HUES64 (cell line): Measurements from ENCODE around the gene KRT34.
"Not testable (repeated sequence)": the region's sequence is repeated elsewhere in the genome, so short reads cannot be mapped to it uniquely, and the experiment has no call there.

Experiments
- H3K27ac ChIP-seq: 2 replicates; pipeline ENCODE4 v1.7.0; 2013; ENCODE audit warnings: low read depth, low read length, inconsistent platforms
- H3K27me3 ChIP-seq: 2 replicates; pipeline ENCODE4 v1.6.1; 2013; ENCODE audit warnings: mild to moderate bottlenecking, low read length; ENCODE audit not compliant: insufficient read depth
- H3K36me3 ChIP-seq: 2 replicates; pipeline ENCODE4 v1.6.1; 2013; ENCODE audit warnings: mild to moderate bottlenecking, low read length; ENCODE audit not compliant: insufficient read depth
- H3K4me1 ChIP-seq: 2 replicates; pipeline ENCODE4 v1.6.1; 2013; ENCODE audit warnings: mild to moderate bottlenecking, low read length, moderate library complexity; ENCODE audit not compliant: insufficient read depth
- H3K4me3 ChIP-seq: 2 replicates; pipeline ENCODE4 v1.5.1; 2013; ENCODE audit warnings: mild to moderate bottlenecking, low read length, moderate library complexity
- H3K9ac ChIP-seq: 2 replicates; pipeline ENCODE4 v1.6.1; 2013; ENCODE audit warnings: mild to moderate bottlenecking, low read depth, low read length
- H3K9me3 ChIP-seq: 2 replicates; pipeline ENCODE4 v1.6.1; 2013; ENCODE audit warnings: low read depth, low read length; ENCODE audit not compliant: insufficient read depth
- WGBS: fragments of 150-250, 120-280 bp; methylation state at CpG from one replicate; pipeline ENCODE4 v1.1.7; 2013; ENCODE audit warnings: missing lambda C conversion rate; 5-methylcytosine and 5-hydroxymethylcytosine counted together

The KRT34 gene

DNA sequence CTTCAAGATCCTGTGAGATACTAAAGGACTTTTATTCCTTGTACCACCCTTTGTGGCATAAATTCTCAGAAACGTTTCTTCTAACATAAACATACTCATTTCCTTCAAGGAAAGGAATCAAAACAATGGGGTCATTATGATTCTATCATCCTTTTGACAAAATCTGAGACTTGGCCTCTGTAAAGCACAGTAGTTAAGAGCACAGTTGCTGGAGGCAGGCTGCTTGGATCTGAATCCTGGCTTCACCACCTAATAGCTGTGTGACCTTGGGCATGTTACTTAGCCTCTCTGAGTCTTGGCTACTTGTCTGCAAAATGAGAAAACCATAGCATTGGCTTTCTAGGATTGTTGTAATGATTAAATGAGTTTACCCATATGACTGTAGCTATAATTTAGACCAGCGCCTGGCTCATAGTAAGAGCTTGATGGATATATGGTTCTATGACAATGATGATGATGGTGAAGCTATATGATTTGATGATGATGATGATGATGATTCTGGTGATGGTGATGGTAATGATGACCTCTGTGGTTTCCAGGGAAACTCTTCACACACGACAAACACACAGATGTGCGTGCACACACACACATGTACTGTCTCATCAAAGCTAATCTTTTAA lies 21.4 kb upstream of the KRT34 start:
- H3K36me3 ChIP-seq = no peaks in the 10 kb centered on the region
- no peak overlapping the region for H3K4me3 ChIP-seq
- H3K27me3 ChIP-seq = no peaks in the 10 kb centered on the region
- H3K27ac ChIP-seq = no peak overlapping the region
- H3K4me1 ChIP-seq = no peaks in the 10 kb centered on the region
- no peak overlapping the region for H3K9ac ChIP-seq
- 91% methylated on average over 3 of the region's 4 CpGs for WGBS
- H3K9me3 ChIP-seq = no peaks in the 10 kb centered on the region

DNA sequence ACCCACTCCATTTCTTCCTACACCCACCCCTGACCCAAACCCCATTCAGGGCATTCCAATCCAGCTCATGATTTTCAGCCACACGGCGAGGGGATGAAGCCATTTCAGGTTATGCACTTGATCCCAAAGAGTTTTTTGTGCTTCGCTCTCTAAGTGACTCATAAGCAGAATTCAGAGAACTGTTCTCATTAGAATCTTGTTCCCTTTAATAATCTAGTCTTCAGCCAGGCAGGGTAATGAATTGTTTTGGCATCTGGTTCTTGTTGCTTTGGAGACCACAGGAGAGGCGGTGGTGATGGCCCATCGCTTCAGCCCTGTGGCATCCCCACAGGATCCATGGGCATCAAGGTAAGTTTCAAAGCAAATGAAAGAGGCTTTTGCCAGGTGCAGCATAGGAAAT lies 20.1 kb upstream of the KRT34 start:
- H3K9me3 ChIP-seq = no peaks in the 10 kb centered on the region
- no peaks in the 10 kb centered on the region for H3K27me3 ChIP-seq
- H3K9ac ChIP-seq = no peak overlapping the region
- no peak overlapping the region for H3K4me3 ChIP-seq
- no peak overlapping the region for H3K27ac ChIP-seq
- no peaks in the 10 kb centered on the region for H3K4me1 ChIP-seq
- no peaks in the 10 kb centered on the region for H3K36me3 ChIP-seq
- 95% methylated on average over 5 of the region's 5 CpGs for WGBS

DNA sequence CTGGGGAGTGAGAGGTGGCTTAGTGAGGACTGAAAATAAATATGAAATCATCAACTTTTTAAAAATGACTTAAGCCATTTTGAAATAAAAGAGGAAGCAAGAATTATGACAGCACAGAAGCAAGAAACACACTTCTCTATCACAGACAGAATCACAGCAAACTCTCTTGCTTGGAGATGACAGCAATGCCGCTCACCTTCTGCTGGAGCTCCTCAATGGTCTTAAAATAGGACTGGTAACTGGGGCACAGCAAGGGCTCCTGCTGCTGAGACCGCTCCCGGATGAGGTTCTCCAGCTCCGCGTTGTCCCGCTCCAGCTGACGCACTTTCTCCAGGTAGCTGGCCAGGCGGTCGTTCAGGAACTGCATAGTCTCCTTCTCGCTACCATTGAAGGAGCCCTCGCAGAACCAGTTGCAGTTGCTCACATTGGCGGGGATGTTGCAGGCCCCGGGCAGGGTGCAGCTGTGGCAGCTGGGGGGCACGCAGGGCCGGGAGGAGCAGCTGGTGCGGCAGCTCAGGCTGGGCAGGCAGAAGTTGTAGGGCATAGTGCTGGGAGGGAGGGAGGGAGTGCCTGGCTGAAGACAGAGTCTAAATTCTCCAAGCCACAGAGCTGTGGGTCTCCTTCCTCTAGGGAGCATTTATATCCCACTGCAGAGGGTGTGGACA lies 15.0 kb upstream of the KRT34 start, which contains the start of gene KRT31:
KRT31 (minus strand) TSS at position 613 of the 665 bp plus-strand sequence; CDS start at position 544, 69 bp downstream.
- Histone ChIP-seq H3K9me3 (no peaks in the 10 kb centered on the region), H3K36me3 (no peaks in the 10 kb centered on the region), H3K27ac (no peak within 1 kb of the TSS), H3K4me1 (no peaks in the 10 kb centered on the region), H3K9ac (no peak within 1 kb of the TSS), H3K27me3 (no peaks in the 10 kb centered on the region), H3K4me3 (no peak within 1 kb of the TSS)
- WGBS = 92% methylated on average over 16 of the region's 16 CpGs

DNA sequence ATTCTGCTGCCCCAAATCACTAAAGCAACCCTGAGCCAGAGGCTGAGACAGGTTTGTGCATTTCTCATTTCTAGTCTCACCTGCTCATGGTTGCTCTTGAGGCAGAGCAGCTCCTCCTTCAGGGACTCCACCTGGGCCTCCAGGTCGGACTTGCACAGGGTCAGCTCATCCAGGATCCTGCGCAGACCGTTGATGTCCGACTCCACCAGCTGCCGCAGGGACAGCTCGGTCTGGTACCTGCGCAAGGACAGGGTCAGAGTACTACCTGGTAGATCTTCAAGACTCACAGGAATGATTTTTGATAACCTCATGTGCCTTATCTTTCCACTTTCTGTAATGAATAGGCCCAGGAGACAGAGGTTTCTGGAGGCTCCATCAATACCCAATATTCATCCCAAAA lies 14.2 kb upstream of the KRT34 start:
- H3K9ac ChIP-seq = no peak overlapping the region
- no peaks in the 10 kb centered on the region for H3K36me3 ChIP-seq
- H3K4me1 ChIP-seq = no peaks in the 10 kb centered on the region
- H3K27ac ChIP-seq = no peak overlapping the region
- H3K4me3 ChIP-seq = no peak overlapping the region
- WGBS = 96% methylated on average over 7 of the region's 7 CpGs
- no peaks in the 10 kb centered on the region for H3K27me3 ChIP-seq
- H3K9me3 ChIP-seq = no peaks in the 10 kb centered on the region

DNA sequence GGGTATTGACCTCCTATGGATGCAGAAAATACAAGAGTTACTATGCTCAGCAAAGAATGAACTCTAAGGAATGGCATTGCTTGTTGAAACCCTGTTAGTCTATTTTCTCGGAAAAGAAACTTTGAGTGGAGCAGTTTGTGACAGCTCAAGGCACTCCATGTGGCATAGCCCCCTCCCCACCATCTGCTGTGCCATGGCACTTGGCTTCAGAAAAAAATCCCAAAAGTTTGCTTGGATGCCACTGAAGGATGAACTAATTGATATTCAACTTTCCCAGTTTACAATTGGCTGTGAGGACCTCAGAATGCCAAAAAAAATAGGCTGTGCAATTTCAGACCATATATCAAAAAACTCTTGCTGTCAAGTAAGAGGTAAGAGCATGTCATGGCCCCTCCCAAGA lies 13.5 kb upstream of the KRT34 start:
- Histone ChIP-seq H3K27me3 (no peaks in the 10 kb centered on the region), H3K36me3 (no peaks in the 10 kb centered on the region), H3K27ac (no peak overlapping the region), H3K9me3 (no peaks in the 10 kb centered on the region), H3K9ac (no peak overlapping the region), H3K4me3 (no peak overlapping the region), H3K4me1 (no peaks in the 10 kb centered on the region)
- WGBS = 86% methylated on average over 1 of the region's 1 CpG

DNA sequence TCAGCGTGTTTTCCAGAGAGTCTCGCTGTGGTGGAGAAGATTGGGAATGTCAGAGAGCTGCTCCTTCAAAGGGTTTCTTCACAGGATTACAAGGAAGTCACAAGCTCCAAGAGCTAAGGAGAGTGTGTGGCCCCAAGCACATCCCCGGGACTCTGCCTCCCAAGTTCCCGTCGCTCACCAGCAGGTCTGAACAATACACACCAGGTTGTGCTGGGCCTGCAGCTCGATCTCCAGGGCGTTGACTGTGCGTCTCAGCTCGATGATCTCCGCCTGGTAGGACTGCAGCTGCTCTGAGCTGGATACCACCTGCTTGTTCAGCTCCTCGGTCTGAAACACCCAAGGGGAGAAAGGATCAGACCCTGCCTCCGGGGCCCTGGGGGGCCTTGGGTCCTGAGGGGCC lies 12.9 kb upstream of the KRT34 start:
- H3K4me3 ChIP-seq, H3K9ac ChIP-seq, H3K36me3 ChIP-seq, H3K4me1 ChIP-seq, H3K9me3 ChIP-seq, H3K27ac ChIP-seq, H3K27me3 ChIP-seq: not testable (repeated sequence)
- 94% methylated on average over 9 of the region's 12 CpGs for WGBS

DNA sequence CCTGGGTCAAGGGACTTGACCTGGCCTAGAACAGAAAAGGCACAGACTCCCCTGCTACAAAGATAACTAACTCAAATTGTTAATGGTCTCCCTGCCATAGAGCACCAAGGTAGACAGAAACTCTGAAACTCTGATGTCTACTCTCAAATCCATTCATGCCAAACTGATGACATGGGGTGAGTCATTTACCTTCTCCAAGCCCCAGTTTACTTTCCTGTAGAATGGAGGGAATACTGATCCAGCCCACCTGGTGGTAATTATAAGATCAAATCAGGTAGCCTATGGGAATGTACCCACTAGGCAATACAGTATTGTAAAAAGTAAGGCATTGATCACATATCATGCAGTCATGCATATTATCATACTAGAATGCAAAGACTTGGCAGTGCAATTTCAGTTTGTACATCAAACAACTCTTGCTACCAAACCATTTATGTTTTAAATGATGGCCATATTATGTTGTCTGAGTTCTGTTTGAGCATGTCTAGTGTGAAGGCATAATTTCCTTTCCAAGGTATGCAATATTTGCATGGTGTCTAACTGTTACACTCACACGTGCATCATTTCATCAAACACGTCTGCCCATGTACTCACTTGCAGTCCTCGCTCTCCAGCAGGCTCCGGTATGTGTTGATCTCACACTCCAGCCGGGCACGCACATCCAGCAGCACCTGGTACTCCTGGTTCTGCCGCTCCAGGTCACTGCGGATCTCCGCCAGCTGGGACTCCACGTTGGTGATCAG lies 12.3 kb upstream of the KRT34 start:
- WGBS = 95% methylated on average over 10 of the region's 10 CpGs
- H3K4me1 ChIP-seq = no peaks in the 10 kb centered on the region
- no peaks in the 10 kb centered on the region for H3K27me3 ChIP-seq
- no peak overlapping the region for H3K9ac ChIP-seq
- no peaks in the 10 kb centered on the region for H3K36me3 ChIP-seq
- H3K9me3 ChIP-seq = no peaks in the 10 kb centered on the region
- no peak overlapping the region for H3K4me3 ChIP-seq
- no peak overlapping the region for H3K27ac ChIP-seq

DNA sequence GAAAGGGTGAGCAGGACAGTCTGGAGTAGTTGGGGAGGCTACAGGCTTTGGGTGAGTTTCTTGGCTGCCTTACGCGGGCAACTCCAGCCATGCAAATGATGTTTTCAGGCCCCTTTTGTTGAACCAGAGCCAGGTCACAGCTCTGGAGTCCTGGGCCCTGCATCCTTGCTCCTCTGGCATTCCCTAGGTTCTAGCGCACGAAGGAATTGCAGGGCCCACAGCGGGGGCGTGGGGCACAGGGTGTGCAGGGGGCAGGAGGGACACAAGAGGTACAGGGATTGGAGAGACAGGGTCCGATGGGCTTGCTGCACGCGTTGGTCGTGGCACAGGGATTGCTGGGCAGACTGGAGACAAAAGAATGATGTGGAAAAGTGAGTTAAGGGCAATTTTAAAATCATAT lies 11.7 kb upstream of the KRT34 start:
- H3K9me3 ChIP-seq = no peaks in the 10 kb centered on the region
- 94% methylated on average over 10 of the region's 10 CpGs for WGBS
- H3K9ac ChIP-seq = no peak overlapping the region
- H3K4me1 ChIP-seq = no peaks in the 10 kb centered on the region
- no peaks in the 10 kb centered on the region for H3K36me3 ChIP-seq
- no peak overlapping the region for H3K4me3 ChIP-seq
- no peaks in the 10 kb centered on the region for H3K27me3 ChIP-seq
- H3K27ac ChIP-seq = no peak overlapping the region

DNA sequence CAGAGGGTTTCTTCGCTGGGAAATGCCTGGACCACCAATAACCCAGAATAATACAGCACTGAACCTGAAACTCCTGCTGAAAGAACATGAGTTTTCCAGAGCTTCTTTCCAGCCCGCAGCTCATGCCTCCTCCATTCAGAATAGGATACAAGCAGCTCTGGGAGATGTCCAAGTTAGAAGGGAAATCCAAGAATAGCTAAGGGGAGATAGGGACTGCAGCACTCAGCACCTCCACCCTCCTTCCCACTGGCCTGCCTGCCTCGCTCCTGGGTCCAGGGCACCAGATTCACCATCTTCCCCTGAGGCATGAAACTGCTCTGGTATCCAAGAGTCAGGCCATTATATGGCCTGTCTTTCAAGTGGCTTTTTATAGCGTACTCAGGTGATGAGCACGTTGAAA lies 11.2 kb upstream of the KRT34 start:
- Histone ChIP-seq H3K4me1 (no peaks in the 10 kb centered on the region), H3K27ac (no peak overlapping the region), H3K27me3 (no peaks in the 10 kb centered on the region), H3K36me3 (no peaks in the 10 kb centered on the region), H3K9me3 (no peaks in the 10 kb centered on the region), H3K9ac (no peak overlapping the region), H3K4me3 (no peak overlapping the region)
- WGBS = 94% methylated on average over 5 of the region's 5 CpGs

DNA sequence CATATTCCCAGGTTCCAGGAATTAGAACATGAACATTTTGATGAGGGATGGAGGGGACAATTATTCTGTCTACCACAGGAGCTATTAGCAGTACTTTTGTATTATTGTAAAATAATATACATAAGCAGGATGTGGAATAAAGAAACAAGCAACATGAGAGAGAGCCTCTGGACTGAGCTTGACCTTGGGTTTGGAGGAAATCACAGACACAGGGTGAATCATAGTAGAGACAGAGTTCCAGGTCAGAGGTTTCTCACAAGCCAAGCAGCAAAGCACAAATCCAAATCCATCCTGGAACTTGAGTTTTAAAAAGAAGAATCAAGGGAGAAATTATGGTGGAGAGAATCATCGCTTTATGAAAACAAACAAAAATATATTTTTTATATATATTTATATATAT lies 10.2 kb upstream of the KRT34 start:
- no CpG with 5 or more reads among the region's 1 CpG for WGBS
- H3K27ac ChIP-seq = no peak overlapping the region
- H3K27me3 ChIP-seq = no peaks in the 10 kb centered on the region
- no peaks in the 10 kb centered on the region for H3K4me1 ChIP-seq
- H3K4me3 ChIP-seq = no peak overlapping the region
- H3K9ac ChIP-seq = no peak overlapping the region
- H3K36me3 ChIP-seq = no peaks in the 10 kb centered on the region
- H3K9me3 ChIP-seq = no peaks in the 10 kb centered on the region

DNA sequence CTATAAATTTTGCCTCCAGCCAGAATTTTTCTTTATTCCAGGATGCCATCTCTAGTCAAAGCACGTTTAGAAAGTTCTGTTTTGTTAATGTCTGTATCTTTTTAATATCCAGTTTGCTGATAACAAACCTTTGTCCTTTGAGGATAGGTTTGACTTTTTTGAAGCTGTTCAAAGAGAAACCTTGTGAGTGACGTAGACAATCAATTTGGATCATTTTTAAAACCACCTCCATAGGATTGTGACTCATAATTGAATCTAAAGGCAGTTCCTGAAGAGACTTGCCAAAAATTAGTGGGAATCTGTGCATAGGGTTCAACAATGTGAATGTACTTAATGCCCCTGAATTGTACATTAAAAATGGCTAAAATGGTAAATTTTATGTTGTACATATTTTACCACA lies 9.4 kb upstream of the KRT34 start:
- Histone ChIP-seq H3K36me3 (no peaks in the 10 kb centered on the region), H3K9ac (no peak overlapping the region), H3K27me3 (no peaks in the 10 kb centered on the region), H3K4me3 (no peak overlapping the region), H3K9me3 (0 out of 2 replicates have a peak, but pooled peaks cover under 1% of the 10 kb centered on the region), H3K27ac (no peak overlapping the region), H3K4me1 (no peaks in the 10 kb centered on the region)
- 100% methylated on average over 2 of the region's 2 CpGs for WGBS
